Stimulated activated CD4-positive, alpha-beta T cell treated with anti-CD3 and anti-CD28 coated beads, Interleukin-15, amount 100 ng/mL, for 48 hours (primary cell): ENCODE results near the gene ENPP6.
A peak's percentile ranks its signal among the peaks of the same experiment; 100 is the strongest.

Experiments
- DNase-seq, 2 donors: peaks; one replicate each; pipeline ENCODE4 v3.0.0-alpha.2; 2020; ENCODE audit warnings: low read depth in 2 of 2

ENPP6 gene

DNA sequence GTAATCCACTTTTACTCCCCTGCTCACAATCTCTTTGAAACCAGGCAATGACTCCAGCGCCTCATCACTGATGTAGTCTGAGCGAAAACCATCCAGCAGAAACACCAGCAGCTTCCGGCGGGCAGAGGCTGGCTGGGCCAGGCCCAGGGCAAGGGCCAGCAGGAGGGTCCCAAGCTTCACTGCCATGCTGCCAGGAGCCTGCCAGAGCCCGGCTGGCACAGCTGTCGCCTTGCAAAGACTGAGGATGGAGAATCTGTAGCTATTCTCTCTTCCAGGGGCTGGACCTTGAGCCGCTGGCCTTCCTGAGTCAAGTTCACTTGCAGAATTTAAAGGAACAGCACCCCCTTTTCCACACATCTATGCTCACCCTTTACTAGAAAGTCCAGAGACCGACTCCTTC lies at the start of gene ENPP6:
TSS of gene ENPP6 (minus strand) at position 240 of the 400 bp plus-strand sequence. CDS start at position 186, 54 bp downstream.
- DNase-seq, result no peak

DNA sequence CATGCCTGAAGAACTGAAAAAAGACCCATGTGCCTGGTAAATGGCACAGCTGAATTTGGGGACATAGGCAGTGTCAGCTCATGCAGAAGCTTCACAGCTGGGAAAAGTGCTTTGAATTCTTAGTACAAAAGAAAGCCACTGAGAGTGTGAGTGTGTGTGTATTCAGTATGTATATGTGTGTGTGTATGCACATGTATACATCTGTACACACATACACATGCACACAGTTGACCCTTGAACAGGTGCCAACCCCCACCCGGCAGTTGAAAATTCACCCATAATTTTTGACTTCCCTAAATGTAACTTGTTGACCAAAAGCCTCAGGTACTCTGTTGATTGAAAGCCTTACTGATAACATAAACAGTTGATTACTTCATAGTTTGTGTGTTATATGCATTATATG lies 49.5 kb upstream of the ENPP6 start:
- no peak for DNase-seq

DNA sequence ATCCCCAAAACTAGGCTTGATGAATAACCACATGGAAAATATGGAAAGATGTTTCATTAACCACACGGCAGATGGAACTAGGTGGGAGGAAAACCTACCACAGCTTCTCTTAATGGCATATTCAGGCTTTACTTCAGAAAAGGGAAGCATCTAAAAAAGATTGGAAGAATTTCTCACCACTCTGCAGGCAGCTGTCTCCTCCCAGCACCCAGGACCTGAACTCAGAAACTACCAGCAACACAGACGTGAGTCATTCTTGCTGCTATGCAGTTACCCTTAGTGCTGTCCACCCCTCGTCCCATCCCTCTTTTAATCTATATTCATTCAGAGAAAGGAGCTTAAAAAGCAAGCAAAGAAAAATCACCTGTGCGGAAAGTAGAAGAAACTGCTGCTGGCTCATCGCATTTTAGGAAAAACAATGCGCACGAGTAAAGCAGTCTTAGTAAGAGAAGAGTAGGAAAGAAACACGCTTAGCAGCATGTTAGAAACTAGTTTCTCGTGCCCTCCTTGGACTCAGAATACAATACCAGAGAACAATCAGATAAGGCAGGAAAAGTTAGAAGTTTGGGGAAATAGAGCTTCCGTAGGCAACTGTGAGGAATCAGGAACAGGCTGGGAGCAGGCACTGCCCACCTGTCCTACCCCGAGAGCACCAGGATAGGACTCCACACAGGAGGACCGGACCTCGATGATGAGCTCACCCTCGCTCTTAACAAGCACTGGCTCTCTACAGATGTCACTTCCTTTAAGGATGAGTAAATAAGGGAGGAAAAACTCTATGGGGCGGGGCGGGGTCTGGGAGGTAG lies 48.1 kb upstream of the ENPP6 start:
- no peak for DNase-seq

DNA sequence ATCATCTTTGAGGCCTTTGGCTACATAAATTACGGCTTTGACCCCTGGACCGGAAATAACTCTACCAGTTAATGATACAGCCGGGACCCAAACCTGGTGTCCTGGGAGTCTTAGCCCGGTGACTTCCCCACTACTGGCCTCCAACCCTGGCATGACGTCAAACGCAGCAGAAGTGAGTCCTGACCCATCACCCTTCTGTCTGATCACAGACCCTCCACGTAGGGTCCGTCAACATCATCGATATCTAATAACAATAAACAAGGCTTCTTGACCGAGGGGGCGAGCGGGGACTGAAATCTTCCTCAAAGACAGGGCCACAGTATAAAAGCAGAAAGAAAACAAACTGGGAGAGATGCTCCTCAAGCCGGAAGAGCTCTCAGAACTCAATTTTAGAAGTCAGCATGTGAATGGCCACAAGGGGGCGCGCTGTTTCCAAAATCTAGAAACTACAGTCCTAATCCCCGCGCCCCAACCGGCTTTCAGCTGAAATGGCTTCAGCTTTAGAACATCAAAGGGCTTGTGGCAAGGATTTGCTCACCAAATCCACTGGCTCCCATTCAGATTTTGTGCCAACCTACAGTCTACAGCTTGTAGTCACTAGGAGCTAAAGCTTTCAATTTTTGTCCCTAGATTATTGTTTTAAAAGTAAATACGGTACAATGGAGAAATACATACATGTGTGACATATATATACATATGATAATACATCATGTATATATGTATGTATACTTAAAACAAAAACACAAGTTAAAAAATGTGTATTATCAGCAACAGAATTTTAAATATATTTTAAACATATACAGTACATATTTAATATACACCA lies 46.4 kb upstream of the ENPP6 start:
- peak; percentile 89 to 93 for DNase-seq

DNA sequence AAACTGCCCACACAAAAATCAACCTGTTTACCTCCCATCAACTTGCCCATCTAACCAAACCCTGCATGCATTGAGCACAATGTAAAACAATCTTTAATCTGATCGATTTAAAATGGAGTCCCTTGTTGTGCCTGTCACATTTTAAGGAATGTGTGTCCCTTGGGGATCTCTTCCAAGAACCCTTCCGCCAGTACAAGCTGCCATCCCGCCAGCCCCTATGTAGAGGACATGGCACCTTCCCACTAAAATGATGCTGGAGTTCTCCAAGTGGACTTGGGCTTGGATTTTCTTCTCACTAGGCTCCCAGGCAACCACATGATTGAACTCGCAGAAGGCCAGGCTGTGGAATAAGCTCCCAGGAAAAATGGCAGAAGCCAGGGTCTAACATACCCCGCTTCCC lies 45.8 kb upstream of the ENPP6 start:
- no peak for DNase-seq

DNA sequence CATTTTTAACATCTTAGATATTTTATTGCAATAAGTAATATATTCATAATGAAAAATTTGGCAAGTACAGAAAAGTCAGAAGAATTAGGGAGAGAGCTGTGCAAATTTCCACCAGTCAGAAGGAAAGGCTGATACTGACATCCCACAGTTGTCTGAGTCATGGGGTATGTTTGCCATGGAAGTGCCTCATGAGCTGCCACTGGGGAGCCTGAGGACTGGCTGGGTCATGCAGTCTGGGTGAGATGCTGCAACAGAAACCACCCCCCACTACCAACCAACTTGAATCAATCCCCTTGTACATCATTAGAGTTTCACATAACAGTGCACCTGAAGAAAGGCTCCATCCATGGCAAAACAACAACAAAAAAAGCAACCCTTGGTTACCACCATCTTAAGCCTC lies 45.2 kb upstream of the ENPP6 start:
- no peak for DNase-seq

DNA sequence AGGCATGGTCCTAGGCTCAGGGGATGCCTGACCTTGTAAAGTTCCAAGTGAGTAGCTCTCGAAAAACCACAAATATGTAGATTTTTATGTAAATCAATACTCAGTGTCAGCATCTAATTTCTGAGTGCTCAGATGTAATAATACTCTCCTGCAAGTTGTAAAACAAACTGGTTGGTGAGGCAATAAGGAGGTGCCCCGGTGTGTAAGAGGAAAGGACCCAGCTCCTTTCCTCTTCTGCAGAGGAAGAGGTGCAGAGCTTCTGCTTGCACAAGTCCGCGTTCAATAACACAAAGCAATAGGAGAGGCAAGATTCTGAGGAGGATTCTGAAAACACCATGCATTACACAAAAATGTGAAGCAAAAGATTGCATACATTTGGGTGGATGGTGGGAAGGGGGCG lies 43.6 kb upstream of the ENPP6 start:
- DNase-seq, result no peak

DNA sequence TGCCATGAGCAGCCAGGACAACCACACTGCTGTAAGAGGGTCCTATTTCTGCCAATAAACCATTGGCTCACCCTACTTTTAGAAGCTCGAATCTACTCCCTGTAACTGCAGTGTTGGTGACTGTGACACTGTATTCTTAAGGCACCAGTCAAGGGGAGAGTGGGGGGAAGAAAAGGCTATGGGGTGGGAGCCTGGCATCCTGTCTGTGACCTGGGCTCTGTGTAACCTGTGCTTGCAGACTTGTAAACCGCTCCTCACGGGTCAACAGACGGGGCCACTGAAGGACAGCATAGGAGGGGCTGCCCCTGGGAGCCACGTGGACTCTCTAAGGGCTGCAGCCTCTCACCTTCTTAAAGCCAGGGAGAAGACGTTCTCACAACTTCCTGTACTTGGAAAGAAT lies 42.2 kb upstream of the ENPP6 start:
- no peak for DNase-seq

DNA sequence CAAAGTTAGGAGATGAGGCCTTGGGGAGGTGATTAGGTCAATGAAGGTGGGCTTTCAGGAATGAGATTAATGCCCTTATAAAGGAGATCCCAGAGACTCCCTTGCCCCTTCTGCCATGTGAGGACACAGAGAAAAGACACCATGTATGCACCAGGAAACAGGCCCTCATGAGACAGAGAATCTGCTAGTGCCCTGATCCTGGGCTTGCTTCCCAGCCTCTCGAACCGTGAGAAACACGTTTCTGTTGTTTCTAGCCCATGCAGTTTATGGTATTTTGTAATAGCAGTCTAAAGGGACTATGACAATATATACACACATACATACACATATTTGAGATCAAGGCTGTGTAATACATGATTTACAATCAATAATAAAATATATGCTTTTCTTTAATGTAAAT lies 41.4 kb upstream of the ENPP6 start:
- no peak for DNase-seq

DNA sequence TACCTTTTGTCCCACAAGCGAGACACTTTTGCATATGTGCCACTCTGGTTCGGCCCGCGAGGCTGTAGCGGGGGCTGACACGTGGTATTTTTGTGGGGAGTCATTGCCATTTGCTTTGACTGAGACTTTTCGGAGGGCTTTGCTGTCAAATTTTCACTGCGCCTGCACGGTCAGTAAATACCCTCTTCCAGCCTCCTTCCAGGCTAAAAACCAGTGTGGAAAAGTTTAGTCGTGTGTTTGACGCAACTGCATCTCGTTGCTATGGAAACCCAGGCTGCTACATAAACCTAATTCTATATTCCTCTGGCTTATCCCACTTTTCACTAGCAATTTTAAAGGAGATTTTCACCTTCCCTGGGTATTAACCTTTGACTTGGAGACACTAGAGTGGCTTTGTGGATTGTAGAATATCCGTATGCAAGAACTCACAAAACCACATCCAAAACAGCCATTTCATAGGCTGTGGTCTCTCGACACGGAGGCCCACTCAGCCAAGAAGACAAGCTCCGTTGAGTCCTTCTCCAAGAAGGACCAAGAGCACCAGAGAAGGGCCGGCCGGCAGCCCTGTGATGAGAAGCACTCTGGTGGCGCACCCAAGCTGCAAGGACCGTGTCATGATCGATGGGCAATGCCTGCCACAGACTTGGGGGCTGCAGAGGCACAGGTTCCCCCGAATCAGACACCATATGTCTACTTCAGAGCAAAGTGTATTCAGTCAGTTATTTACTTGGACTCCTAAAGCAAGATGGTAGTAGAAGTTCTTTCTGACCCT lies 38.4 kb upstream of the ENPP6 start:
- no peak for DNase-seq

DNA sequence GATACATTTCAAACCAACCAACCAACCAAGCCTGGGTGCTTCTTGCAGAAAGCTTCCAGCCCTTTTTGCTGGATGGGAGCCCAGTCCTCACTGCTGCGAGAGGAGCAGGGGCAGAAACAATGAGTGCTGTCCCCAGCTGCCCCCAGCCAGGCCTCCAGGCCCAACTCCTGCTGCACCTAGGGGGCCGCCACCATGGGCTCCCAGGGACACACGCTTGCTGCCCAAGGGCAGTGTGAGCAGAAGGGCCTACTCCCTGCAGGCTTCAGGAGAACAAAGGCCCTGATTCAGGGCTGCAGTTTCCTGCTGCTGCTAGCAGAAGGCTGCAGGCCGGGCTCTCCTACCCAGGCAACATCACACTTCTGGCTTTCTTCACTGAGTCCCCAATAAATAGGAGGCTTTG lies 37.7 kb upstream of the ENPP6 start:
- no peak for DNase-seq

DNA sequence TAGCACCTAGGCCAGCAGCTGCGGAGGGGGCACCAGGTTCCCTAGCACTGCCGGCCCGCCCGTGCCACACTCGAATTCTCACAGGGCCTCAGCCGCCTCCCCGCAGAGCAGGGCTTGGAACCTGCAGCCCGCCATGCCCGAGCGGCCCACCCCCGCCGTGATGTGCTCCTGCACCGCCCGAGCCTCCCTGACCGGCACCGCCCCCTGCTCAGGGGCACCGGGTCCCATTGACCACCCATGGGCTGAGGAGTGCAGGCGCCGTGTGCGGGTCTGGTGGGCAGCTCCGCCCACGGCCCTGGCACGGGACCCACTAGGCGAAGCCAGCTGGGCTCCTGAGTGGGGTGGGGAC lies 35.4 kb upstream of the ENPP6 start:
- DNase-seq, result no peak

DNA sequence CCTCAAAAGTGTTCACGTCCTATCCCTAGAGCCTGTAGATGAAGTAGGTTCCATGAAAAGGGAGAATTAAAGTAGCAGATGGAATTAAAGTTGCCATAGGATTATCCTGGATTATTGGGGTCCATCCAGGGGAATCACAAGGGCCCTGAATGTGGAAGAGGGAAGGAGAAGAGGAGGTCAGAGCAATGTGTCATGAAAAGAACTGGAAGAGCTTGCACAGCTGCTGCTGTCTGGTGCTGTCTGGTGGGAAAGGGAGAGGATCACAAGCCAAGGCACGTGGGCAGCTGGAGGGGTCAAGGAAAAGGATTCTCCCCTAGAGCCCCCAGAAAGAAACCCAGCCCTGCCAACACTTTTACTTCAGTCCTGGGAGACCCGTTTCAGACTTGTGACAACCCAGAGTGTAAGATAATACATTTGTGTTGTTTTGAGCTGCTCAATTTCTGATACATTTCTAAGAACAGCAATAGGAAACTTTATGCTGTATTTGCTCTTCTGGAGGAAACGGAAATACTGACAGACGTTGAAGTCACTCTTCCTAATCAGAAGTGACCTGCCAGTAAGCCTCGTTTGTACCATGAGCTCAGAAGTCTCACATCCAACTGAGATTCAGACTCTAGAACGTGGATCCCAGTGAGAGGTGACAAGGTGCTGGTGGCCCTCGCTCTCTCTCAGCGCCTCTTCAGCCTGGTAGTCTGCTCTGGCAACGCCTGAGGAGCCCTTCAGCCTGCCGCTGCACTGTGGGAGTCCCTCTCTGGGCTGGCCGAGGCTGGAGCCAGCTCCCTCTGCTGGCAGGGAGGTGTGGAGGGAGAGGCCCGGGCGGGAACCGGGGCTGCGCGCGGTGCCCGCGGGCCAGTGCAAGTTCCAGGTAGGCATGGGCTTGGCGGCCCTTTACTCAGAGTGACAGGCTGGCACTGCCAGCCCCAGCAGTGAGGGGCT lies 34.7 kb upstream of the ENPP6 start:
- DNase-seq, result no peak

DNA sequence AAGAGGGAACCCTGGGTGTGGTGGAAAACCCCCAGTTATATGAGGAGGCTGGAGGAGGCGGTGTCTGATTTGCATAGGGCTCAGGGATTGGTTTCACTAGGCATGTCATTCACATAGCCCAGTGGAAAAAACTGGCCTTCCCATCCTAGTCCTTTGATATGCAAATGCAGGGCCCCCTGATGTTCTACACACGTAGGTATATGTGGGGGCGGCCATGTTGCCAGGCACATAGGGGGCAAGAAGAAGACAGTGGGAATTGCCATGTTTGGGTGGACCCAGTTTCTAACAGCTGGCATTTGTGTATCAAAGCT lies 34.0 kb upstream of the ENPP6 start:
- DNase-seq, result no peak

DNA sequence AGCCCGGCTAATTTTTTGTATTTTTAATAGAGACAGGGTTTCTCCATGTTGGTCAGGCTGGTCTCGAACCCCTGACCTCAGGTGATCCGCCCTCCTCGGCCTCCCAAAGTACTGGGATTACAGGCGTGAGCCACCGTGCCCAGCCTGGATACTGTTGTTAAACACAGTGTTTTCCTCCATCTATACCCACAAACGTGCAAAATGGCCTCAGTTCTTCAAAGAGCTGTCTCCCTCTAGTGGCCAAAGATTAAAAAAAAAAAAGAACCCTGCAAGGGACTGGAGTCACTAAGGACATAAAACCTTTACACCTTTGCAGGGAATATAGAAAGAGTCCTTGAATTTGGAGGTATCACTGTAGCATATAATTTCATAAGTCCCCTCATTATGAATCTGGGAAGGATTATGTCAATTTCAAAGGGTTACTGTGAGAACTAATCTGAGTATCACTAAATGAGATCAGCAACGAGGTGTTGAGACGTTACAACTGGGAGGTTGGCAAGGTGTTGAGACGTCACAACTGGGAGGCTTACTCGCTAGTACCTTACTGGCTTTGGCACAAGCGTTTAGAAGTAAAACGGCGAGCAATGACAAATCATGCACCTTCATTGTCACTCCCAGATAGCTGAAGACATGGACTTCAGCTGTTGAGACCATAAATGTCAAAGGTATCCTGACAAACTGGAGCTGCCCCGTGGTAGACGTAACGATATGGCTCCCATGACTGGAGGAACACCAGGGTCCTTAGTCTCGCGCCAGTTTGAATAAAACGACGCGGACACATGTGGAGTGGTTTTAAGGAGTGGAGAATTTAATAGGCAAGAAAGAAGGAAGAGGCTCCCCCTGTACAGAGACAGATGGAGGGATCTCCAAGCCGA lies 33.4 kb upstream of the ENPP6 start:
- no peak for DNase-seq

DNA sequence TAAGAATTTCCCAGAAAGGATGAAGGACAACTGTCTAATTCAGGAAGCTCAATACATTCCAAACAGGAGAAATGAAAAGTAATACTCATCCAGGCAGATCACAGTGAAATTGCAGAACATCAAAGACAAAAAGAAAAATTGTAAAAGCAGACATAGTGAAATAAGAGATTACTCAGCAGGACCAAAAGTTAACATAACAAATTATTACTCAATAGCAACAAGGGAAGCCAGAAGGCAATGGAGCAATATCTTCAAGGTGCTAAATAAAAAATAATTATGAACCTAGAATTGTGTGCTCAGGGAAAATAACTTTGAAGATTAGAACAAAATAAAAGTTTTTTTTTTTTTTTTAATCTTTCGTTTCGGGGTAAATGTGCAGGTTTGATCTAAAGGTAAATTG lies 30.5 kb upstream of the ENPP6 start:
- no peak for DNase-seq

DNA sequence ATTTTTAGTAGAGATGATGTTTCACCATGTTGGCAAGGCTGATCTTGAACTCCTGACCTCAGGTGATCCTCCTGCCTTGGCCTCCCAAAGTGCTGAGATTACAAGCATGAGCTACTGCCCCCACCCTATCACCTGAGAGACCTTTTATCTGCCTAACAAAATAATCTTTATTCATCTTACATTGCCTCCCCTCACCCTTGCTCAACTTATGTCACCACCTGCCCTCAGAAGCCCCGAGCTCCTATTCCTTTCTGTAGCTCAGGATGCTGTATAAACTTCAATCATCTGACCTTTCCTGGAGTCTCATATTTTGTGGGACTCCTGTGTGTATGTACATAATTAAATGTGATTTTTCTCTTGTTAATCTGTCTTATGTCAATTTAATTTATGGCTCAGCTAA lies 29.7 kb upstream of the ENPP6 start:
- no peak for DNase-seq

DNA sequence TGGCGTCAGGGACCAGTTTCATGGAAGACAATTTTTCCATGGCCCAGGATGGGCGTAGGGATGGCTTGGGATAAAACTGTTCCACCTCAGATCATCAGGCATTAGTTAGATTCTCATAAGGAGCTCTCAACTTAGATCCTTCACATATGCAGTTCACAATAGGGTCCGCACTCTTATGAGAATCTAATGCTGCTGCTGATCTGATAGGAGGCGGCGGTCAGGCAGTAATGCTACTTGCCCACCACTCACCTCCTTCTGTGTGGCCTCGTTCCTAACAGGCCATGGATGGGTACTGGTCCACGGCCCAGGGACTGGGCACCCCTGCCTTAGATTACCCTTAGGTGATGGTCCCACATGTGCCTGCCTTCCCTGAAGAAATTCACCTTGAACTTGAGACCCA lies 28.8 kb upstream of the ENPP6 start:
- DNase-seq, result no peak

DNA sequence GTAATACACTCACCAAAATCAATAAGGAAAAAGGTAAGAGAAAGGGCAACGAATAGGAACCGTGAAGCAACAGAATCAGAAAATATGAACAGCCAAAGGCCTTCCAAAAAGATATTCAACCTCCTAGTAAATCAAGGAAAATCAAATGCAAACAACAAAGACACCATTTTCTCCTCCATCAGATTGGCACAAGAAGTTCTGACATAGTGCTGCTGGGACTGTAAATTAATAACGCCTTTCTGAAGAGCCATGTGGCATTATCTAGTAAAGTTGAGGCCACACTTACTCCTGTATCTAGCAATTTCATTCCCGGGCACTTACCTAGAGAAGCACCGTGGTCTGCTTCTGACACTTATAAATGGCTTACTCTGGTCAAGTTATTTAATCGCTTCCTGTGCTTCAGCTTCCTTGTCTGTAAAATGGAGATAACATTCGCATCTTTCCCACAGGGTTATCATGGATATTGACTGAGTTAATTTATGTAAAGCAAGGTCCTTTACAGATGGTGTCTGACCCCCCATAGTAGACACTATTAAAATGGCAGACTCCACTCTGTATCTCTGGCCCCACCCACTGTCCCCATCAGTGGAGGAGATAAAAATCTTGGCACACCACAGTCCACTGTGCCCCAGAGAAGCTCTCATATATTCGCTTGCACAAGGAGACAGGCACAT lies 20.5 kb upstream of the ENPP6 start:
- no peak for DNase-seq

DNA sequence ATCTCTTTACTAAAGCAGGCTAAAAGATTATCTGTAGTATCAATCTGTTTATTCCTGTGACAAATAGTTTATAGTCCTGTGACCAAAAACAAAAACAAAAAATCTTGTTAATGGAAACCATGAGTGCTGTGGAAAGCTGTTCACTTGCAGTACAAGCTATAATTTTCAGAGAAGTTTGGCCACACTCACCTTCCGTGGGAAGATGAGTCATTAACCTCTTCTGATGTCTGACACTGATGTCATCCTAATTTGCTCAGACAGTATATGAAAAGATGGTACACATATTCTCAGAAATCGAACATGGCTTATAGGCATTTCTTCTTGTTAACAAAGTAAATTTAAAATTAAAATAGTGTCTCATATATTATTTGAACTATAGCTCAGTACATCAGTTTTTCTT lies 19.9 kb upstream of the ENPP6 start:
- DNase-seq, result peak in 1 of 2 donors; percentile 38
